ENCODE results near the gene NHERF1. TPM values are rescaled to one million over a fixed set of nuclear protein-coding genes. Genes with fewer than 3 reads are reported as not detected.
A peak's percentile ranks its signal among the peaks of the same experiment; 100 is the strongest.

The NHERF1 gene
- total RNA-seq, 1 donor from 2014 or later = 13.9 TPM

- DNase-seq (ENCODE audit: low spot score) = no peak
Measured at GRCh38 chr17:74807441-74807840, 59.0 kb downstream of the NHERF1 start.

- DNase-seq (ENCODE audit: low spot score) = no peak
Measured at GRCh38 chr17:74807925-74808324, 59.5 kb downstream of the NHERF1 start.

- no peak for DNase-seq (ENCODE audit: low spot score)
Measured at GRCh38 chr17:74808714-74809430, 60.4 kb downstream of the NHERF1 start.

- DNase-seq (ENCODE audit: low spot score) = no peak
Measured at GRCh38 chr17:74810699-74811485, 62.5 kb downstream of the NHERF1 start.

- DNase-seq (ENCODE audit: low spot score) = no peak
Measured at GRCh38 chr17:74812109-74813009, 63.9 kb downstream of the NHERF1 start.

GRCh38 chr17:74814453-74814852 lies 66.0 kb downstream of the NHERF1 start:
- no peak for DNase-seq (ENCODE audit: low spot score)

GRCh38 chr17:74815067-74815466 lies 66.6 kb downstream of the NHERF1 start:
- no peak for DNase-seq (ENCODE audit: low spot score)

- DNase-seq (ENCODE audit: low spot score) = no peak
Measured at GRCh38 chr17:74815550-74816370, 67.3 kb downstream of the NHERF1 start.

- DNase-seq (ENCODE audit: low spot score) = no peak
Measured at GRCh38 chr17:74816905-74817620, 68.6 kb downstream of the NHERF1 start.

- no peak for DNase-seq (ENCODE audit: low spot score)
Measured at GRCh38 chr17:74818291-74818938, 70.0 kb downstream of the NHERF1 start.

Small RNAs within 50 kb of the gene (microRNA-seq; reads per million reads assigned to microRNA genes)
- gene MIR3615 (ENCODE audit: borderline number of aligned reads) = 21.8 reads per million, percentile 21 among the genes with 10 or more reads in this experiment

Other genes starting within 250 kb of the NHERF1 start
- 1.3 TPM for gene CD300LB, start 217.2 kb upstream of the NHERF1 start, total RNA-seq
- 4.1 TPM for gene CD300C, start 202.5 kb upstream of the NHERF1 start, total RNA-seq
- gene CD300H, start 181.1 kb upstream of the NHERF1 start, total RNA-seq = not detected
- not detected for gene CD300LD, start 156.3 kb upstream of the NHERF1 start, total RNA-seq
- 7.3 TPM for gene CD300E, start 124.9 kb upstream of the NHERF1 start, total RNA-seq
- gene CD300LF, start 35.7 kb upstream of the NHERF1 start, total RNA-seq = 2.8 TPM
- 1.3 TPM for gene RAB37, start 11.4 kb upstream of the NHERF1 start, total RNA-seq
- gene NAT9, start 27.7 kb downstream of the NHERF1 start, total RNA-seq = 37.8 TPM
- 0.45 TPM for gene GRIN2C, start 111.3 kb downstream of the NHERF1 start, total RNA-seq
- gene FDXR, start 124.4 kb downstream of the NHERF1 start, total RNA-seq = 5.2 TPM
- not detected for gene FADS6, start 145.0 kb downstream of the NHERF1 start, total RNA-seq
- gene USH1G, start 174.6 kb downstream of the NHERF1 start, total RNA-seq = not detected
- not detected for gene OTOP2, start 175.6 kb downstream of the NHERF1 start, total RNA-seq
- not detected for gene OTOP3, start 187.3 kb downstream of the NHERF1 start, total RNA-seq
- gene HID1, start 224.1 kb downstream of the NHERF1 start, total RNA-seq = 14.4 TPM
- gene CDR2L, start 239.0 kb downstream of the NHERF1 start, total RNA-seq = 29.9 TPM